HG03342 (cell line): ENCODE measurements around the gene PSMG4.
A peak's percentile ranks its signal among the peaks of the same experiment; 100 is the strongest.

Source experiments
- ATAC-seq: cut with Tn5 transposase; IDR thresholded peaks from one replicate; pipeline ENCODE4 v1.9.1; 2021; ENCODE audit warnings: mild to moderate bottlenecking, moderate library complexity; ENCODE audit not compliant: unreplicated experiment

Gene PSMG4

GRCh38 chr6:3258720-3259490 is at the start of gene PSMG4:
PSMG4 (plus strand) TSS chr6:3258947; CDS start chr6:3259023, 76 bp downstream.
- ATAC-seq, result peak; percentile 69

GRCh38 chr6:3209114-3210023 is 49.4 kb upstream of the PSMG4 start:
- ATAC-seq, result peak; percentile 53

- ATAC-seq, result no peak
Measured at GRCh38 chr6:3210024-3210610, 48.6 kb upstream of the PSMG4 start.

GRCh38 chr6:3211681-3212080 is 47.1 kb upstream of the PSMG4 start:
- ATAC-seq, result no peak

GRCh38 chr6:3212261-3212660 is 46.5 kb upstream of the PSMG4 start:
- ATAC-seq, result no peak

GRCh38 chr6:3213334-3213695 is 45.4 kb upstream of the PSMG4 start:
- ATAC-seq, result no peak

- ATAC-seq, result no peak
Measured at GRCh38 chr6:3214898-3215297, 43.8 kb upstream of the PSMG4 start.

GRCh38 chr6:3217286-3217685 is 41.5 kb upstream of the PSMG4 start:
- ATAC-seq, result no peak

GRCh38 chr6:3218266-3218665 is 40.5 kb upstream of the PSMG4 start:
- no peak for ATAC-seq

GRCh38 chr6:3220366-3220765 is 38.4 kb upstream of the PSMG4 start:
- no peak for ATAC-seq

- no peak for ATAC-seq
Measured at GRCh38 chr6:3221578-3221977, 37.2 kb upstream of the PSMG4 start.

- ATAC-seq, result no peak
Measured at GRCh38 chr6:3222506-3223038, 36.2 kb upstream of the PSMG4 start.

GRCh38 chr6:3226042-3226441 is 32.7 kb upstream of the PSMG4 start:
- ATAC-seq, result no peak

GRCh38 chr6:3226481-3227362 is 32.0 kb upstream of the PSMG4 start:
- no peak for ATAC-seq

GRCh38 chr6:3227363-3228045 is 31.2 kb upstream of the PSMG4 start, which contains the start of gene TUBB2B:
TUBB2B (minus strand) TSS chr6:3227653; CDS start chr6:3227543, 110 bp downstream.
- no peak for ATAC-seq

GRCh38 chr6:3228046-3228671 is 30.6 kb upstream of the PSMG4 start:
- no peak for ATAC-seq

GRCh38 chr6:3228771-3229565 is 29.8 kb upstream of the PSMG4 start:
- ATAC-seq, result no peak

- no peak for ATAC-seq
Measured at GRCh38 chr6:3229566-3230178, 29.1 kb upstream of the PSMG4 start.
